Activated CD8-positive, alpha-beta T cell treated with anti-CD3 and anti-CD28 coated beads, Interleukin-2, amount 10 ng/mL, durations not matched to agents 7 days and 5 days (primary cell): ENCODE results near the gene FEM1C. TPM values are rescaled to one million over a fixed set of nuclear protein-coding genes. Genes with fewer than 3 reads are reported as not detected.

Experiments
- ATAC-seq: fragments of 150-1000 bp; cut with Tn5 transposase; one replicate; pipeline ENCODE4 v1.10.0; 2021; ENCODE audit warnings: moderate library complexity
- CTCF ChIA-PET: fragments of 350-600 bp; sonication (Branson Sonifier 250); formaldehyde crosslinking; loops from one replicate; lab custom pipeline; 2021; ENCODE audit warnings: antibody characterized with exemption; lab: Charles Lee
- POLR2A ChIA-PET: fragments of 350-600 bp; sonication (Branson Sonifier 250); formaldehyde crosslinking; loops from one replicate; lab custom pipeline; 2021; ENCODE audit warnings: antibody characterized with exemption; lab: Charles Lee
- DNase-seq: peaks from one replicate; pipeline ENCODE4 v3.0.0-alpha.2; 2020
- H3K27ac Mint-ChIP-seq: one replicate; pipeline ENCODE4 v1.8.0; 2021; ENCODE audit warnings: mild to moderate bottlenecking, mixed read lengths
- H3K27me3 Mint-ChIP-seq: one replicate; pipeline ENCODE4 v1.8.0; 2021; ENCODE audit warnings: low read depth, mixed read lengths
- H3K36me3 Mint-ChIP-seq: one replicate; pipeline ENCODE4 v1.8.0; 2021; ENCODE audit warnings: low read depth, mixed read lengths
- H3K4me1 Mint-ChIP-seq: one replicate; pipeline ENCODE4 v1.8.0; 2021; ENCODE audit warnings: low read depth, mixed read lengths
- H3K4me3 Mint-ChIP-seq: one replicate; pipeline ENCODE4 v1.8.0; 2021; ENCODE audit warnings: mild to moderate bottlenecking, mixed read lengths
- H3K9me3 Mint-ChIP-seq: one replicate; pipeline ENCODE4 v1.8.0; 2022; ENCODE audit warnings: mixed read lengths; ENCODE audit not compliant: insufficient read depth
- total RNA-seq, 2 experiments: library from RNA; stranded (reverse); gene quantifications; one replicate each; pipeline ENCODE4 v1.2.3, GENCODE V29; 2021

The FEM1C gene
- total RNA-seq, 2 experiments from 2014 or later = 13.6 to 15.0 TPM

DNA sequence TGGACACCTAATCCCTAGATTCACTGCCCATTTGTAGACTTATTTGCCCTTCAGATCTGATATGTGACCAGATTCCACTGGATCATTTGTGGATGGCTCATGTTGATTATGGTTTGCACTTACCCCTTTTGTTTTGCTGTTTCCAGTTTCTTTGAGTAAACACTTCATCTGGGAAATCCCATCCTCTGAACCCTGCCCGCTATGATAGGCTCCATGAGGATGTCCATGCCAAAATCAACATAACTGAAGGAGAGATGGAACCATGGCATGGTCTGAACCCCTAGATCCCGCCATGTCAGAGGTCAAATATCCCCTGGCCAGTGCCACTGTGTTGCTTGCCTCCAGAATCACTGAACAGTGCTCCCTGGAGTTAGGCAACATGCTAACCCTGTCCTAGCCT is 11.7 kb upstream of the FEM1C start:
- Mint-ChIP-seq H3K27ac (no peak overlapping the region), H3K4me3 (no peak overlapping the region), H3K27me3 (peaks cover 16% of the 10 kb centered on the region), H3K36me3 (no peaks in the 10 kb centered on the region), H3K4me1 (no peaks in the 10 kb centered on the region), H3K9me3 (no peaks in the 10 kb centered on the region)
- CTCF ChIA-PET = no interaction called here
- POLR2A ChIA-PET = no interaction called here
- ATAC-seq (no peak), DNase-seq (no peak)

DNA sequence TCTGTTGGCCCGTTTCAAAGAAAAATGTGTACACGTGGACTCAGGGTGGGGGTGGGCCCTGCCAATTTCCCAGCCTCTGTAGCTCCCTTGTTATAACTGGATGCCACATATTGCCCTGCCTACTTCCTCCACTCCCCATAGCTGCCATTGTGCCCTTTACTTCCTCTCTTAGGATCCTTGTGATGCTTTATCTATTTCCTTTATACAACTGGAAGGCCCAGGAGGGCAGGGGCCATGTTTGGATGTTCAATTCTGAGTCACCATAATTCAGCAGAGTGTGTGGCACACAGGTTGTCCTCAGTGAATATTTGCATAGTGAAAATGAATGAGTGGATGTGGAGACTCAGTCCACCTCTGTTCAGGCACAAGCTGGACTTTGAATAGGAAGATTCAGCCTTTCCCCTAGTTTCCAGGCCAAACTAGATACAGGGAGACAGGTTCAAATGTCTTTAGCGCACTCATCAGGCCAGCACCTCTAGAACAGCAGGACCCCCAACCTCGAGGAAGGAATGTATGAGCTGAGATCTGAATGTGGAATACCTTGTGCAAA is 10.6 kb upstream of the FEM1C start:
- H3K27me3 Mint-ChIP-seq = peaks cover 10% of the 10 kb centered on the region
- H3K4me3 Mint-ChIP-seq = no peak overlapping the region
- DNase-seq = no peak
- ChIA-PET POLR2A (no interaction called here), CTCF (no interaction called here)
- H3K27ac Mint-ChIP-seq = no peak overlapping the region
- no peaks in the 10 kb centered on the region for H3K9me3 Mint-ChIP-seq
- ATAC-seq = no peak
- H3K4me1 Mint-ChIP-seq = no peaks in the 10 kb centered on the region
- no peaks in the 10 kb centered on the region for H3K36me3 Mint-ChIP-seq

DNA sequence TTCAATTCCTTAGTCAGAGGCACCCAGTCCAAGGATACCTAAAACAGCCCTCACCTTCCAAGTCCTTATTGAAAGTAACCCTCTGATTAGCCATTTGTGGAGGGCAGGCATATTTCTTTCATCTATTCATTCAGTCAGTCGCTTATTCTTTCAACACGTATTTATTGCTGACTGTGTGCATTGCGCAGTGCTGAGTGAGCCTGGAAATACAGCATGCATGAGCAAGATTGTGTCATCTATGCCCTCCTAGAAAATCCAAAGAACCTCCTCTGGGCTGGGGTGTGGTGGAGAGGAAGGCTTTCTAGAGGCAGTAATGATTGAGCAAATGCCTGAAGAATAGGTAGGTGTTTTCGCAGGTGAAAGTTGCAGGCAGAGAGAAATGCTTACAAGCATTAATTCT is 8.5 kb upstream of the FEM1C start:
- ChIA-PET CTCF (no interaction called here), POLR2A (no interaction called here)
- Mint-ChIP-seq H3K27me3 (peaks cover 9% of the 10 kb centered on the region), H3K36me3 (no peaks in the 10 kb centered on the region), H3K27ac (no peak overlapping the region), H3K4me1 (peaks cover 4% of the 10 kb centered on the region), H3K4me3 (no peak overlapping the region), H3K9me3 (no peaks in the 10 kb centered on the region)
- DNase-seq (no peak), ATAC-seq (no peak)

DNA sequence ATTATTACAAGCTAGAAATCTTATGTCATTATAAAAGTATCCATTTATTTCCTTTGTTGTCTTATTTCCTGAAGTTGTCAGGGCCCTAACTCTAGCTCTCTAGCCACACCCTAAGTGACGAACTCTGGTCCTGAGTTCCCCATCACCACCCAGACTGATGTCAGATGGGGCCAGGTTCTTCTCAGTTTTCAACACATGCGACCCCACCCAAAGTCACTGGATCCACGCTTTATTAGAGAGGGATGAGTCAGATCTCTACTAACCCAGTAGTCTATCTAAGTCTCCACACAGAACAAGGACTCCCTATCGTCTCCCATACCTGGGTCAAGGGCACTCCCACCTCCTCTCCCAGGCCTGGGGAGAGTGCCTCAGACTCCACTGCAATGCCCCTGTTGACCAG is 6.8 kb upstream of the FEM1C start:
- H3K27me3 Mint-ChIP-seq = peaks cover 9% of the 10 kb centered on the region
- no peak overlapping the region for H3K4me3 Mint-ChIP-seq
- H3K9me3 Mint-ChIP-seq = no peaks in the 10 kb centered on the region
- no peaks in the 10 kb centered on the region for H3K36me3 Mint-ChIP-seq
- peaks cover 4% of the 10 kb centered on the region for H3K4me1 Mint-ChIP-seq
- H3K27ac Mint-ChIP-seq = no peak overlapping the region
- POLR2A ChIA-PET = no interaction called here
- CTCF ChIA-PET = interaction anchor here (1.6 kb wide), 1 partner anchor 47 kb away, joined by 3 read pairs; no protein-coding TSS in a partner anchor
- ATAC-seq = no peak
- no peak for DNase-seq

DNA sequence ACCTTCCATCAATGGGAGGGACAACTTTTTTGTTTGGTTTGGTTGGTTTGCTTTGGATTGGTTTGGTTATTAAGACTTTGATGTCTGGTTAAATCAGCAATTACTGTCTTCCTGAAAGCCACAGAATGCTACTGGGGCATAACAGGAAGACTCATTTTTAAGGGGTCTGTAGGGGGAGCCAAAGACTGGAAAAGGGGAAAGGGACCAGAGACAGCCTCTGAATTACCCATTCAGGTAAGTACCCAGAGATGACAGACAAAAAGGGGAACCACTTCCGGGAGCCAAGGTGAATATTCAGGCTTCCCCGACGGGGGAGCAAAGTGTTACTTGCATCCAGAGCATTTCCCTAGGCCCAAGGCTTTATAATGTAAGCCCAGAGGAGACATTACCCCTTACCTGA is 4.6 kb upstream of the FEM1C start:
- no peak overlapping the region for H3K4me3 Mint-ChIP-seq
- CTCF ChIA-PET = no interaction called here
- DNase-seq (peak; percentile 39), ATAC-seq (no peak)
- H3K36me3 Mint-ChIP-seq = peaks cover 10% of the 10 kb centered on the region
- H3K27ac Mint-ChIP-seq = no peak overlapping the region
- no peaks in the 10 kb centered on the region for H3K9me3 Mint-ChIP-seq
- POLR2A ChIA-PET = no interaction called here
- H3K27me3 Mint-ChIP-seq = peaks cover 9% of the 10 kb centered on the region
- peaks cover 12% of the 10 kb centered on the region for H3K4me1 Mint-ChIP-seq

DNA sequence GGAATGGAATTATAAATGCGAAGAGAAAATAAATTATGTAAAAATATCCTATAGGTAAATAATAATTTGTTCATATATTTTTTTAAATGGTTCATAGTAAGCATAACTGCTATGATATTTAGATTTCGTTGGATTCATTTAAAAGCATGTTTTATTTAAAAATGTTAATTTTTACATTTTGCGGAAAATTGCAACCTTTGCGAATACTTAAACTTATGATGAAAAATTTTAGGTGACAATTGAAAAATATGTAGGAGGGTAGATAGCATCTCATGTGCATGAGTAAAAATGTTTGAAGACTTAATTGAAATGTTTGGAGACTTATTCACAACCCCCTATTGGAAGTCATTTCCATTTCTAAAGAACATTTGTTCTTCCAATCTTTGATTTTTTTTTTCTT is 4.1 kb upstream of the FEM1C start:
- CTCF ChIA-PET = no interaction called here
- Mint-ChIP-seq H3K4me1 (peaks cover 12% of the 10 kb centered on the region), H3K27me3 (peaks cover 9% of the 10 kb centered on the region), H3K4me3 (no peak overlapping the region), H3K36me3 (peaks cover 13% of the 10 kb centered on the region), H3K27ac (no peak overlapping the region), H3K9me3 (no peaks in the 10 kb centered on the region)
- DNase-seq (no peak), ATAC-seq (no peak)
- POLR2A ChIA-PET = no interaction called here

DNA sequence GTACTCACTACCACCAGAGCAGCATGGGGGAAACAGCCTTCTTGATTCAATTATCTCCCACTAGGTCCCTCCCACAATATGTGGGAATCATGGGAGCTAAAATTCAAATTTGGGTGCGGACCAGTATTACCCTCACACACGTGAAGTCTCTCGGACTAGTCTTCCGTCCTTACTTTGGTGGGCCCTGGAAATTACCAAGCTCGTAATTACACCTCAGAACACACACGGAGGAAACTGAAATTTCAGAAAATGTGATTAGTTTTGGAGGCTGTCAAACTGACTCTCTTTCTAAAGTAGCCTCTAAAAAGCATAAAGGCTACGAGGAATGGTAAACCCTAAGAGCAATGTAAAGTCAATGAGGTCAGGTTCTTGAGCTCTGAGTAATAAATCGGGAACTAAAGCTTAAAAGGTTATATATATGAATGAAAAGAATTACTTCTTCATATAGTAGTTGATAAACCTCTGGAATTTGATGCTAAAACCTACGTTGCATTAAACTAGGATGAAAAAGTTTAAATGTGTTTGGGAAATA is 842 bp upstream of the FEM1C start:
- no peaks in the 10 kb centered on the region for H3K27me3 Mint-ChIP-seq
- H3K27ac Mint-ChIP-seq = peak overlapping the region; percentile 99
- H3K4me3 Mint-ChIP-seq = peak overlapping the region; percentile 99
- H3K9me3 Mint-ChIP-seq = no peaks in the 10 kb centered on the region
- ChIA-PET CTCF (interaction anchor here (1.1 to 2.6 kb wide), 4 partner anchors 9 to 294 kb away, joined by 3 to 8 read pairs (median 6); no protein-coding TSS in a partner anchor), POLR2A (interaction anchor here (1.1 to 3.6 kb wide), 4 partner anchors 57 to 296 kb away, joined by 3 to 33 read pairs (median 10); partner anchors contain the start of genes AP3S1, ATG12, TICAM2 and TMED7)
- peaks cover 35% of the 10 kb centered on the region for H3K4me1 Mint-ChIP-seq
- peaks cover 42% of the 10 kb centered on the region for H3K36me3 Mint-ChIP-seq
- ATAC-seq (no peak), DNase-seq (no peak)

DNA sequence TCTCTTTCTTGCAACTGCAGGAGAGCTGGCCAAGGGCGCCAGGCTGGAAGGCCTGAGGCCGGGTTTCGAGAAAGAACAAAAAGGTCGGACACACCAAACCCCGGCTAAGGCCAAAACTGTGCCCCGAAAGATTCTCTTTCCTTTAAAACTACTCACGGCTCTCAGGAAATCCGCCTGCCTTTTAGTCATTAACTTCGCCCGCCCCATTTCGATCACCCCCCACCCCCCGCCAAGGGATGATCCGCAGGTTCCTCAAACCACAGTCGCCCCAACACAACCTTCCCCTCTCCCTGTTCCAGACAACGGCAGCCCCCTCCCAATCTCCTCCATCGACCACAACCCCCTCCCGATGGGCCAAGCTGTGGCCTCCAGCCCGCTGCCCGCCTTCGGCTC is 536 bp downstream of the FEM1C start:
- Mint-ChIP-seq H3K36me3 (peaks cover 56% of the 10 kb centered on the region), H3K4me3 (peak overlapping the region; percentile 99), H3K27ac (peak overlapping the region; percentile 99), H3K4me1 (peaks cover 45% of the 10 kb centered on the region), H3K9me3 (no peaks in the 10 kb centered on the region), H3K27me3 (no peaks in the 10 kb centered on the region)
- POLR2A ChIA-PET = interaction anchor here (0.6 to 3.6 kb wide), 15 partner anchors 9 to 305 kb away, joined by 3 to 33 read pairs (median 4); partner anchors contain the start of genes AP3S1, ATG12, TICAM2 and TMED7
- peak; percentile 34 for ATAC-seq
- peak; percentile 70 for DNase-seq
- CTCF ChIA-PET = interaction anchor here (0.9 to 2.6 kb wide), 3 partner anchors 9 to 295 kb away, joined by 3 to 7 read pairs (median 4); no protein-coding TSS in a partner anchor

DNA sequence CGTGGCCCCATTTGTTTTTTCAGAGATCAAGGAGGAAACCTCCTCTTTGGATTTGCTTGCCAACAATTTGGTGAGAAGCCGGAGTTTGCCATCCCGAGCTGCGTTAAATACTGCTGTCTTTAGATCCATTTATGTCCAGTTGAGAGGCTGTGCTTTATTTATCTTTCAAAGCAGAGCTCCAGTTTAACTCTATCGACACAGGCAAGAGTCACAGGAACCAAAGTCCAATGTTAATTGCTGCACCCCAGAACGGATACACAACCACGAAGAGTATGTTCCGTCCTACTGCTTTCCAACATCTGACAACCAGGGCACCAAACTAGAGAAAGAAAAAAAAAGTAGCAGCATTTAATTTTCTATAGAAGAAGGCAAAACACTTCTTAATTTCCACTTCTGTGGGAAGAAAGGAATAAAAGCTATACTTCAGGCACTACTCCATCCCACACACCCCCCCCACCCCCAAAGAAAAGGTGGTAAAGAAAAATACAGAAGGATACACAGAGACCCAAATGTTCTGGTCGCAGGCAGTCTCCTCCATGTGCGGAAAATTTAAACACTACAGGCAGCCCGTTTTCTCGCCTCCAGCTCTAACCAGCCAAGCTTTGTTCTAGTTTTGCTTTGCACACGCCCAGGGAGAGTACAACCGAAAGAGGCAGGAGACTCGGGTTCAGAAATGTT is 1.1 kb downstream of the FEM1C start:
- no peaks in the 10 kb centered on the region for H3K9me3 Mint-ChIP-seq
- H3K36me3 Mint-ChIP-seq = peaks cover 62% of the 10 kb centered on the region
- peak overlapping the region; percentile 99 for H3K27ac Mint-ChIP-seq
- peaks cover 49% of the 10 kb centered on the region for H3K4me1 Mint-ChIP-seq
- no peaks in the 10 kb centered on the region for H3K27me3 Mint-ChIP-seq
- ATAC-seq (peak; percentile 37), DNase-seq (peak; percentile 68)
- POLR2A ChIA-PET = interaction anchor here (0.6 to 3.6 kb wide), 13 partner anchors 8 to 306 kb away, joined by 3 to 33 read pairs (median 5); partner anchors contain the start of genes AP3S1, ATG12, TICAM2 and TMED7
- peak overlapping the region; percentile 99 for H3K4me3 Mint-ChIP-seq
- CTCF ChIA-PET = interaction anchor here (0.9 to 2.6 kb wide), 4 partner anchors 9 to 296 kb away, joined by 3 to 7 read pairs (median 4); no protein-coding TSS in a partner anchor

DNA sequence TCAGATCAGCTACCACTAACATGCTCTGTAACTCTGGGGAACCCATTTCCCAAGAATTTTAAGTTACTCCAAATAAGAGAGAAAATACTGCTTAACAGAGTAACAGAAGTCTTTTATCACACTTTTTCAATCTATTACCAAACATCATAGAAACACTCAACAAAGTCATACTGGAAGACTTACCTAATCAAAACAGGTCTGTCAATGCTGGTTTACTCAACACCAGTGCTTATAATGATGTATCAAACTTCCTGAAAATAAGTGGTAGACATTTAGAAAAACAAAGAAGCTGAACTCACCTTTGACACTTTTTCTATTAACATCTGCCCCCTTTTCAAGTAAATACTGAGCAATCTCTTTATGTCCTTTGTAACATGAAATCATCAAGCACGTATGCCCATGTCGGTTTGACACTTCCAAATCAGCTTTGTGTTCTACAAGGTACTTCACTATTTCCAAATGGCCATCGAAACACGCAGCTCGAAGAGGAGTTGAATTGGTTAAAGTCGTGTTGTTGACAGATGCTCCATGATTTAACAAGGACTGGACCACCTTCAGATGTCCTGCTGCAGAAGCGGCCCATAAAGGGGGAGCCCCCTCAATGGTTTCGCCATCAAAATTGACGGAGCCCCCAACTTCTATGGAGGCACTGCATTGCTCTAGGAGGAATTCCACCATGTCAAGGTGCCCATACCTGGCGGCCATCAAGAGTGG is 1.8 kb downstream of the FEM1C start:
- no peaks in the 10 kb centered on the region for H3K9me3 Mint-ChIP-seq
- peak overlapping the region; percentile 99 for H3K4me3 Mint-ChIP-seq
- peaks cover 54% of the 10 kb centered on the region for H3K4me1 Mint-ChIP-seq
- peaks cover 67% of the 10 kb centered on the region for H3K36me3 Mint-ChIP-seq
- peak overlapping the region; percentile 99 for H3K27ac Mint-ChIP-seq
- CTCF ChIA-PET = interaction anchor here (0.9 to 1.3 kb wide), 2 partner anchors 8 to 35 kb away, joined by 3 to 4 read pairs; no protein-coding TSS in a partner anchor
- ATAC-seq = no peak
- POLR2A ChIA-PET = interaction anchor here (1.2 to 3.6 kb wide), 5 partner anchors 8 to 298 kb away, joined by 3 to 33 read pairs (median 10); partner anchors contain the start of genes AP3S1, ATG12 and TMED7
- no peak for DNase-seq
- no peaks in the 10 kb centered on the region for H3K27me3 Mint-ChIP-seq

DNA sequence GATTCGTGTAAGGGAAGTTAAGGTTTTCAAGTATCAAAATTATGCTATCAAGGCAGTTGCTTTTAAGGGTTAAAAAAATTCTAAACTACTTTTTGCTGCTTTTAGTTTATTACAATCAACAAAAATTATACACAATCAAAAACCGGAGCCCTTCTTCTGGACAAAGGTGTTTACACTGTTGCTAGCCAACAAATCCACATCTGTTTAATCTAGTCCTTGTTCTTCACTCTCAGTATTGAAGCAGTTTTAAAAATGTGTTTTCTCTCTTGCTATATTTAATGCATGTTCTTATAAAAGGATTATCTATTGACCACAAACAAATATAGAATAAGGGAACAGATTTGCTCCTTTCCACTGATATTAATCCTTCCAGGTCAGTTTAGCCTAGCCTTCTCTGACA is 2.5 kb downstream of the FEM1C start:
- H3K36me3 Mint-ChIP-seq = peaks cover 70% of the 10 kb centered on the region
- CTCF ChIA-PET = no interaction called here
- H3K4me1 Mint-ChIP-seq = peaks cover 57% of the 10 kb centered on the region
- peak overlapping the region; percentile 99 for H3K4me3 Mint-ChIP-seq
- ATAC-seq = no peak
- DNase-seq = no peak
- no peak overlapping the region for H3K27ac Mint-ChIP-seq
- POLR2A ChIA-PET = no interaction called here
- H3K9me3 Mint-ChIP-seq = no peaks in the 10 kb centered on the region
- H3K27me3 Mint-ChIP-seq = no peaks in the 10 kb centered on the region
